Lower leg skin (tissue), 3 donors: Measurements from ENCODE around the gene THBS2.

Source experiments
- POLR2A ChIP-seq, 2 donors: fragments of 450-650 bp; IDR thresholded peaks; one replicate each; pipeline ENCODE4 v1.6.1; 2016 to 2017; ENCODE audit warnings: antibody characterized with exemption in 2 of 2, mild to moderate bottlenecking in 1 of 2, moderate library complexity in 1 of 2
- TF ChIP-seq, protein P1 (sequence below), 3 donors: fragments of 450-650 bp; IDR thresholded peaks; one replicate each; pipeline ENCODE4 v1.5.1; 2016; ENCODE audit warnings: antibody characterized with exemption in 3 of 3, mild to moderate bottlenecking in 3 of 3, moderate library complexity in 2 of 3

DNA sequence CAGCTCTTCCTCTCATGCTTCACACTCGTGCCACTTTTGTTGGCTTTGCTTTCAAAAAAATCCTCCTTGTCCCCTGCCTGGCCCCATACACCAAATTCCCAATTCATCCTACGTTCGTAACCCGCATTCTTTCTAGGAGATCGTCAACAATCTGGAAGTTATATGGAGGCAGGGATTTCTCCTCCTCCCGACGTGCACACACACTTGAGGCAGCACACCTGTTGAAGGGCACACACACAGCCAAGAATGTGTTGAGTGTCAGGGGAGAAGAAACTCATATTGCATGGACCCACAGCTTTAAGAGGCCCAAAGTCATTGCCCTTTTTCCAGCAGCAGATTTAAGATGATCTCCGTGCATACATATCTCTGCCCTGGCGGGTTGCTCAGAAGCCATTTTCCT, 28.9 kb downstream of the THBS2 start:
- TF ChIP-seq, protein P1, sequence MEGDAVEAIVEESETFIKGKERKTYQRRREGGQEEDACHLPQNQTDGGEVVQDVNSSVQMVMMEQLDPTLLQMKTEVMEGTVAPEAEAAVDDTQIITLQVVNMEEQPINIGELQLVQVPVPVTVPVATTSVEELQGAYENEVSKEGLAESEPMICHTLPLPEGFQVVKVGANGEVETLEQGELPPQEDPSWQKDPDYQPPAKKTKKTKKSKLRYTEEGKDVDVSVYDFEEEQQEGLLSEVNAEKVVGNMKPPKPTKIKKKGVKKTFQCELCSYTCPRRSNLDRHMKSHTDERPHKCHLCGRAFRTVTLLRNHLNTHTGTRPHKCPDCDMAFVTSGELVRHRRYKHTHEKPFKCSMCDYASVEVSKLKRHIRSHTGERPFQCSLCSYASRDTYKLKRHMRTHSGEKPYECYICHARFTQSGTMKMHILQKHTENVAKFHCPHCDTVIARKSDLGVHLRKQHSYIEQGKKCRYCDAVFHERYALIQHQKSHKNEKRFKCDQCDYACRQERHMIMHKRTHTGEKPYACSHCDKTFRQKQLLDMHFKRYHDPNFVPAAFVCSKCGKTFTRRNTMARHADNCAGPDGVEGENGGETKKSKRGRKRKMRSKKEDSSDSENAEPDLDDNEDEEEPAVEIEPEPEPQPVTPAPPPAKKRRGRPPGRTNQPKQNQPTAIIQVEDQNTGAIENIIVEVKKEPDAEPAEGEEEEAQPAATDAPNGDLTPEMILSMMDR (IDR thresholded peaks at IDR 0.05) = no peak
- TF ChIP-seq POLR2A (IDR thresholded peaks at IDR 0.05) = no peak
